Natural killer cell (primary cell): ENCODE data around the gene B3GNT3. TPM values are rescaled to one million over a fixed set of nuclear protein-coding genes. Genes with fewer than 3 reads are reported as not detected.

Experiments
- ATAC-seq, 3 donors: fragments of 150-1000 bp in 2 of 3; fragments of 200-7000 bp in 1 of 3; cut with Tn5 transposase; 1 replicate in 1 of 3; 2 replicates in 2 of 3; pipeline ENCODE4 v1.10.0; 2021; ENCODE audit warnings: mild to moderate bottlenecking in 2 of 3, moderate library complexity in 2 of 3
- DNase-seq, 2 donors: peaks; one replicate each; pipeline versions ENCODE4 v3.0.0 to v3.0.0-alpha.2; 2013 to 2021; ENCODE audit warnings: mixed read lengths in 1 of 2
- H3K27ac ChIP-seq: one replicate; pipeline ENCODE4 v1.5.1; 2013; ENCODE audit warnings: mild to moderate bottlenecking, low read length
- H3K27me3 ChIP-seq: one replicate; pipeline ENCODE4 v1.6.1; 2013; ENCODE audit warnings: low read length; ENCODE audit not compliant: control insufficient read depth, insufficient read depth
- H3K36me3 ChIP-seq: one replicate; pipeline ENCODE4 v1.6.1; 2013; ENCODE audit warnings: low read length; ENCODE audit not compliant: control insufficient read depth, insufficient read depth
- H3K4me1 ChIP-seq: one replicate; pipeline ENCODE4 v1.6.1; 2013; ENCODE audit warnings: low read length; ENCODE audit not compliant: control insufficient read depth, insufficient read depth
- H3K4me3 ChIP-seq: one replicate; pipeline ENCODE4 v1.5.1; 2013; ENCODE audit warnings: low read length
- H3K9me3 ChIP-seq: one replicate; pipeline ENCODE4 v1.6.1; 2013; ENCODE audit warnings: low read length; ENCODE audit not compliant: control insufficient read depth, insufficient read depth
- H3K27ac Mint-ChIP-seq, 2 donors: one replicate each; pipeline ENCODE4 v1.8.0; 2022; ENCODE audit warnings: mild to moderate bottlenecking in 2 of 2, mixed read lengths in 2 of 2, moderate library complexity in 1 of 2
- H3K27me3 Mint-ChIP-seq, 2 donors: one replicate each; pipeline ENCODE4 v1.8.0; 2022; ENCODE audit warnings: low read depth in 2 of 2, mixed read lengths in 2 of 2
- H3K36me3 Mint-ChIP-seq: one replicate; pipeline ENCODE4 v1.8.0; 2022; ENCODE audit warnings: mixed read lengths
- H3K4me1 Mint-ChIP-seq, 2 donors: one replicate each; pipeline ENCODE4 v1.8.0; 2022; ENCODE audit warnings: mixed read lengths in 2 of 2
- H3K4me3 Mint-ChIP-seq: one replicate; pipeline ENCODE4 v1.8.0; 2022; ENCODE audit warnings: mild to moderate bottlenecking, moderate library complexity, mixed read lengths
- H3K9me3 Mint-ChIP-seq, 2 donors: one replicate each; pipeline ENCODE4 v1.8.0; 2022; ENCODE audit warnings: mixed read lengths in 2 of 2
- WGBS: methylation state at CpG from one replicate; pipeline ENCODE4 v1.1.7; 2013; ENCODE audit warnings: missing lambda C conversion rate; ENCODE audit not compliant: insufficient coverage; 5-methylcytosine and 5-hydroxymethylcytosine counted together
- intact Hi-C: fragments of 100-400 bp; cut with micrococcal nuclease; formaldehyde crosslinking; loops from one replicate; pipeline ENCODE4 v1.14.2; 2022
- total RNA-seq, 4 donors: library from RNA; stranded (reverse); fragments of 120-200 nt in 1 of 4; gene quantifications; one replicate each; pipeline versions ENCODE4 v1.2.3 to v1.2.4, GENCODE V29; 2013 to 2022
- TF ChIP-seq, protein P1 (sequence below): fragments of 200-600 bp; IDR thresholded peaks from one replicate; pipeline ENCODE4 v1.8.0; 2022; ENCODE audit warnings: antibody characterized with exemption

B3GNT3 gene
- total RNA-seq, 3 donors from 2014 or later (not counting 1 experiment from before 2014, with no cell fraction given) = not detected

DNA sequence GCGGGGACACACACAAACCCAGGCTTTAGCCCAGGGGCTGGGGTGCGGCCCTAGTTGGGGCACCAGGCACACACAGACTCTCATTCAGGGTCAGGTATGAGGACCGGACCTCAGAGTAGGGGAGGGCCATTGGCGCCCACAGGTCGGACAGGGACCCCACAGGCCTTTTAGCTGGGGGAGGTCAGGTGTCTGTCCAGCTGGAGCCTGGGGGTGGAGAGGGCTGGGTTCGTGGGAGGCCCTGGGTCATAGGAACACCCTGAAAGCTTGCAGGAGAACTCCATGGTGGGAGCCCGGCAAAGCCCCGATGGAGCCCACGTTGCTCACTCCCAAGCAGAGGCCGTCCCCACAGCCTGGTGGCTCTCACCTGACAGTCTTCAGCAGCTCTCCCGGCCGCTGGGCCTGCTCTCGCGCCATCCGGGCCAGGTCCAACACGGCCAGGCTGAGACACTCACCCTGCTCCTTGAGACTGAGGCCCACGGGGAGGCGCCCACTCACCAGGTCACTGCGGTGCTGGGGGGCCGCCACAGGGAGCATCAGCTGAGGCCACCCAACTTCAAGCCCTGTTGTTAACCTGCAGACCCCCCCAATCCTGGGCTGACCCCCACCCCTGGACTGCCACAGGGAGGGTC, 47.8 kb downstream of the B3GNT3 start:
- DNase-seq (no peak), ATAC-seq (no peak)
- no peak overlapping the region for H3K4me3 ChIP-seq
- H3K36me3 ChIP-seq = peaks cover 56% of the 10 kb centered on the region
- TF ChIP-seq, protein P1, sequence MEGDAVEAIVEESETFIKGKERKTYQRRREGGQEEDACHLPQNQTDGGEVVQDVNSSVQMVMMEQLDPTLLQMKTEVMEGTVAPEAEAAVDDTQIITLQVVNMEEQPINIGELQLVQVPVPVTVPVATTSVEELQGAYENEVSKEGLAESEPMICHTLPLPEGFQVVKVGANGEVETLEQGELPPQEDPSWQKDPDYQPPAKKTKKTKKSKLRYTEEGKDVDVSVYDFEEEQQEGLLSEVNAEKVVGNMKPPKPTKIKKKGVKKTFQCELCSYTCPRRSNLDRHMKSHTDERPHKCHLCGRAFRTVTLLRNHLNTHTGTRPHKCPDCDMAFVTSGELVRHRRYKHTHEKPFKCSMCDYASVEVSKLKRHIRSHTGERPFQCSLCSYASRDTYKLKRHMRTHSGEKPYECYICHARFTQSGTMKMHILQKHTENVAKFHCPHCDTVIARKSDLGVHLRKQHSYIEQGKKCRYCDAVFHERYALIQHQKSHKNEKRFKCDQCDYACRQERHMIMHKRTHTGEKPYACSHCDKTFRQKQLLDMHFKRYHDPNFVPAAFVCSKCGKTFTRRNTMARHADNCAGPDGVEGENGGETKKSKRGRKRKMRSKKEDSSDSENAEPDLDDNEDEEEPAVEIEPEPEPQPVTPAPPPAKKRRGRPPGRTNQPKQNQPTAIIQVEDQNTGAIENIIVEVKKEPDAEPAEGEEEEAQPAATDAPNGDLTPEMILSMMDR = no peak
- peaks cover 6 to 44% of the 10 kb centered on the region in 2 donors for H3K4me1 Mint-ChIP-seq
- H3K27me3 ChIP-seq = no peaks in the 10 kb centered on the region
- H3K27me3 Mint-ChIP-seq = no peaks in the 10 kb centered on the region
- no peaks in the 10 kb centered on the region for H3K9me3 Mint-ChIP-seq
- WGBS = 95% methylated on average over 20 of the region's 20 CpGs
- H3K27ac ChIP-seq = no peak overlapping the region
- H3K27ac Mint-ChIP-seq = no peak overlapping the region
- intact Hi-C loops = no loop called here
- no peaks in the 10 kb centered on the region for H3K9me3 ChIP-seq
- no peak overlapping the region for H3K4me3 Mint-ChIP-seq
- H3K36me3 Mint-ChIP-seq = peaks cover 4% of the 10 kb centered on the region
- H3K4me1 ChIP-seq = peaks cover 49% of the 10 kb centered on the region

DNA sequence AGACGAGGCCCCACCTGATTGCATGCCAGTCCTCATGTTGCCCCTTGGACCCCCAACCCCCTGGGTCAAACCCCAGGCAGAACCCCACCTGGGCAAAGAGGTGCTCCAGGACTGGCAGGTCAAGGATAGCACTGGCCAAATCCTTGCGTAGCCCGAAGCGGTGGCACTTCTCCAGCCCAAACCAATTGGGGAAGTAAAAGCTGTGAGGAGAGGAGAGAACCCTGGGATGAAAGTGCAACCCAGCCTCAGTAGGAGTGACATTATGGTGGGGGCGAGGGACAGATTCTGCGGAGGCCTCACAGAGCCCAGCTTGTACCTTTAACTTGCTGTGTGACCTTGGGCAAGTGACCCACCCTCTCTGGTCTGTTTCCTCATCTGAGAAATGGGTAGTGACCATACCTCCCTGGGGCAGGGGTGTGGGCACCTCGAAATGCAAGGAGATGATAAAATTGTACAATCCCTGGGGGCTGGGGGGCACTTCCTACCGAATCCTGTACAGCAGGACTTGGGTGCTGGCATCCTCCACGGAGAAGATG, 48.4 kb downstream of the B3GNT3 start:
- H3K9me3 Mint-ChIP-seq = no peaks in the 10 kb centered on the region
- no peak for ATAC-seq
- H3K36me3 ChIP-seq = peaks cover 50% of the 10 kb centered on the region
- H3K36me3 Mint-ChIP-seq = no peaks in the 10 kb centered on the region
- H3K27ac ChIP-seq = no peak overlapping the region
- H3K9me3 ChIP-seq = no peaks in the 10 kb centered on the region
- no peaks in the 10 kb centered on the region for H3K27me3 ChIP-seq
- H3K4me1 Mint-ChIP-seq = peaks cover 11 to 50% of the 10 kb centered on the region in 2 donors
- H3K27ac Mint-ChIP-seq = peak overlapping the region; percentile 31 to 76
- WGBS = 95% methylated on average over 9 of the region's 9 CpGs
- no peak overlapping the region for H3K4me3 ChIP-seq
- TF ChIP-seq, protein P1 = no peak
- H3K27me3 Mint-ChIP-seq = no peaks in the 10 kb centered on the region
- DNase-seq = no peak
- peaks cover 55% of the 10 kb centered on the region for H3K4me1 ChIP-seq
- no peak overlapping the region for H3K4me3 Mint-ChIP-seq
- intact Hi-C loops = no loop called here

DNA sequence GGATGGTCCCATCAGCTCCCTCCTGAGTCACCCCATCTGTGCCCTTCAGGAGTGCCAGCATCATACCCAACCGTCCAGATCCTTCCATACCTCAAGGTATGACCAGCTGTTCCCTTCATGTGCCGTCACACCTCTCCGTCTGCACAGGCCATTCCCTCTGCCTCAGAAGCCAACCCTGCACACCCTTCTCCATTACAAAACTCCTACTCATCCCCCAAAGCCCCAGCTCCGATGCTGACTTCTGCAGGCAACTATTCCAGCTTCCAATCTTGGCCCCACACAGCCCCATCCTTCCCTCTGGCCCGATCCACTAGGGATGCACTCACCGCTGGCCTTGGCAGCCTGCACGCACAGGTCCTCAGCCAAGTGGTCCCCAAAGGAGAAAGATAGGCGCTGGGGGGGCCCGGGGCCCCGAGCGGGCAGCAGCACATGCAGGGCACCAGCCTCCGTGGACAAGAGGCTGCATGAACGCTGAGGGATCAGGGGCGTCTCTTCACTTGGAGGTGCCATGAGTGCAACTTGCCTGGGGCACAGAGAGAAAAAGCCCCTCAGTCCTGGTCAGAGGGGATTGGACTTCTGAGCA, 49.1 kb downstream of the B3GNT3 start:
- no peak overlapping the region for H3K4me3 ChIP-seq
- no peak for ATAC-seq
- H3K27ac Mint-ChIP-seq = peak overlapping the region; percentile 31 to 76
- peaks cover 61% of the 10 kb centered on the region for H3K4me1 ChIP-seq
- intact Hi-C loops = no loop called here
- no peaks in the 10 kb centered on the region for H3K27me3 Mint-ChIP-seq
- H3K27ac ChIP-seq = no peak overlapping the region
- 92% methylated on average over 14 of the region's 14 CpGs for WGBS
- H3K9me3 ChIP-seq = no peaks in the 10 kb centered on the region
- H3K4me3 Mint-ChIP-seq = no peak overlapping the region
- no peaks in the 10 kb centered on the region for H3K9me3 Mint-ChIP-seq
- H3K27me3 ChIP-seq = no peaks in the 10 kb centered on the region
- H3K36me3 ChIP-seq = peaks cover 47% of the 10 kb centered on the region
- peaks cover 17 to 56% of the 10 kb centered on the region in 2 donors for H3K4me1 Mint-ChIP-seq
- no peaks in the 10 kb centered on the region for H3K36me3 Mint-ChIP-seq
- TF ChIP-seq, protein P1 = no peak
- no peak for DNase-seq
